Stimulated activated CD4-positive, alpha-beta T cell treated with anti-CD3 and anti-CD28 coated beads, Interleukin-4, amount 100 ng/mL, for 4 hours (primary cell): ENCODE measurements around the gene CAMK2G.

Experiments used
- DNase-seq, 2 experiments: peaks; one replicate each; pipeline ENCODE4 v3.0.0-alpha.2; 2020

The CAMK2G gene

GRCh38 chr10:73879296-73880173, 5.2 kb upstream of the CAMK2G start:
- peak; percentile 91 to 93 for DNase-seq

- no peak for DNase-seq
Measured at GRCh38 chr10:73878365-73878764, 4.0 kb upstream of the CAMK2G start.

GRCh38 chr10:73877533-73878160, 3.3 kb upstream of the CAMK2G start:
- DNase-seq, result no peak

GRCh38 chr10:73876971-73877370, 2.6 kb upstream of the CAMK2G start:
- no peak for DNase-seq

- no peak for DNase-seq
Measured at GRCh38 chr10:73876566-73876965, 2.2 kb upstream of the CAMK2G start.

GRCh38 chr10:73876157-73876556, 1.8 kb upstream of the CAMK2G start:
- DNase-seq, result no peak

GRCh38 chr10:73875139-73875475, 752 bp upstream of the CAMK2G start:
- DNase-seq, result peak in 1 of 2 experiments; percentile 39

GRCh38 chr10:73873838-73874215, 528 bp downstream of the CAMK2G start:
- no peak for DNase-seq

GRCh38 chr10:73873142-73873837, 1.1 kb downstream of the CAMK2G start:
- no peak for DNase-seq

- no peak for DNase-seq
Measured at GRCh38 chr10:73872190-73872710, 2.1 kb downstream of the CAMK2G start.

- no peak for DNase-seq
Measured at GRCh38 chr10:73871295-73872189, 2.8 kb downstream of the CAMK2G start.

- no peak for DNase-seq
Measured at GRCh38 chr10:73868655-73869195, 5.6 kb downstream of the CAMK2G start.

- no peak for DNase-seq
Measured at GRCh38 chr10:73867871-73868631, 6.3 kb downstream of the CAMK2G start.

- no peak for DNase-seq
Measured at GRCh38 chr10:73867126-73867807, 7.1 kb downstream of the CAMK2G start.

GRCh38 chr10:73866621-73867020, 7.7 kb downstream of the CAMK2G start:
- no peak for DNase-seq

GRCh38 chr10:73865459-73866442, 8.6 kb downstream of the CAMK2G start:
- peak in 1 of 2 experiments; percentile 38 for DNase-seq

- no peak for DNase-seq
Measured at GRCh38 chr10:73865107-73865458, 9.3 kb downstream of the CAMK2G start.

GRCh38 chr10:73864229-73864628, 10.1 kb downstream of the CAMK2G start:
- no peak for DNase-seq

GRCh38 chr10:73863039-73863817, 11.1 kb downstream of the CAMK2G start:
- no peak for DNase-seq
